ENCODE measurements around the gene TRIM34. TPM values are rescaled to one million over a fixed set of nuclear protein-coding genes. Genes with fewer than 3 reads are reported as not detected.
"Not testable (repeated sequence)": the region's sequence is repeated elsewhere in the genome, so short reads cannot be mapped to it uniquely, and the experiment has no call there.

TRIM34 gene
- total RNA-seq: 1 to 10 TPM; 3.8 to 9.2 (median 4.5) TPM

GRCh38 chr11:5624489-5625279 lies at the start of gene TRIM34:
Gene TRIM34 (plus strand): TSS chr11:5625001. CDS start chr11:5632332, 7,331 bp downstream.
- Histone ChIP-seq H3K9me3 (no peaks in the 10 kb centered on the region), H3K4me1 (peaks cover 11 to 36% (median 18%) of the 10 kb centered on the region in 3 donors), H3K27ac (peak within 1 kb of the TSS; percentile 40 to 78 (median 68)), H3K27me3 (no peaks in the 10 kb centered on the region), H3K4me3 (peak within 1 kb of the TSS; percentile 58 to 67), H3K36me3 (no peaks in the 10 kb centered on the region)
- 8 to 24% methylated on average over 2 to 5 of the region's 7 CpGs for WGBS, 2 donors (ENCODE audit: low coverage in 1 of 2)
- TF ChIP-seq EP300 (IDR thresholded peaks at IDR 0.05) (no peak), POLR2A (IDR thresholded peaks at IDR 0.05) (no peak), POLR2AphosphoS5 (IDR thresholded peaks at IDR 0.05) (no peak)
- TF ChIP-seq, protein P1, sequence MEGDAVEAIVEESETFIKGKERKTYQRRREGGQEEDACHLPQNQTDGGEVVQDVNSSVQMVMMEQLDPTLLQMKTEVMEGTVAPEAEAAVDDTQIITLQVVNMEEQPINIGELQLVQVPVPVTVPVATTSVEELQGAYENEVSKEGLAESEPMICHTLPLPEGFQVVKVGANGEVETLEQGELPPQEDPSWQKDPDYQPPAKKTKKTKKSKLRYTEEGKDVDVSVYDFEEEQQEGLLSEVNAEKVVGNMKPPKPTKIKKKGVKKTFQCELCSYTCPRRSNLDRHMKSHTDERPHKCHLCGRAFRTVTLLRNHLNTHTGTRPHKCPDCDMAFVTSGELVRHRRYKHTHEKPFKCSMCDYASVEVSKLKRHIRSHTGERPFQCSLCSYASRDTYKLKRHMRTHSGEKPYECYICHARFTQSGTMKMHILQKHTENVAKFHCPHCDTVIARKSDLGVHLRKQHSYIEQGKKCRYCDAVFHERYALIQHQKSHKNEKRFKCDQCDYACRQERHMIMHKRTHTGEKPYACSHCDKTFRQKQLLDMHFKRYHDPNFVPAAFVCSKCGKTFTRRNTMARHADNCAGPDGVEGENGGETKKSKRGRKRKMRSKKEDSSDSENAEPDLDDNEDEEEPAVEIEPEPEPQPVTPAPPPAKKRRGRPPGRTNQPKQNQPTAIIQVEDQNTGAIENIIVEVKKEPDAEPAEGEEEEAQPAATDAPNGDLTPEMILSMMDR (IDR thresholded peaks at IDR 0.05): peak in 1 of 4 experiments; percentile 11
- ATAC-seq: peak; percentile 87

- no peak overlapping the region for H3K4me3 ChIP-seq
- ATAC-seq: no peak
- H3K27me3 ChIP-seq: no peaks in the 10 kb centered on the region
- WGBS, 2 donors (ENCODE audit: low coverage in 1 of 2): 57 to 67% methylated on average over 2 to 3 of the region's 4 CpGs
- no peaks in the 10 kb centered on the region for H3K4me1 ChIP-seq
- H3K36me3 ChIP-seq: no peaks in the 10 kb centered on the region
- H3K9me3 ChIP-seq: no peaks in the 10 kb centered on the region
- no peak overlapping the region for H3K27ac ChIP-seq
- TF ChIP-seq EP300 (IDR thresholded peaks at IDR 0.05) (no peak), POLR2A (IDR thresholded peaks at IDR 0.05) (no peak), POLR2AphosphoS5 (IDR thresholded peaks at IDR 0.05) (no peak)
- TF ChIP-seq, protein P1 (IDR thresholded peaks at IDR 0.05): no peak
Observed at GRCh38 chr11:5575152-5575551, 49.6 kb upstream of the TRIM34 start.

GRCh38 chr11:5577101-5577500 lies 47.7 kb upstream of the TRIM34 start:
- Histone ChIP-seq H3K27me3 (no peaks in the 10 kb centered on the region), H3K36me3 (no peaks in the 10 kb centered on the region), H3K27ac (no peak overlapping the region), H3K4me1 (no peaks in the 10 kb centered on the region), H3K9me3 (no peaks in the 10 kb centered on the region), H3K4me3 (no peak overlapping the region)
- ATAC-seq: no peak
- no peak for TF ChIP-seq POLR2AphosphoS5 (IDR thresholded peaks at IDR 0.05)
- TF ChIP-seq, protein P1 (IDR thresholded peaks at IDR 0.05): no peak
- no peak for TF ChIP-seq POLR2A (IDR thresholded peaks at IDR 0.05)
- no peak for TF ChIP-seq EP300 (IDR thresholded peaks at IDR 0.05)

DNA sequence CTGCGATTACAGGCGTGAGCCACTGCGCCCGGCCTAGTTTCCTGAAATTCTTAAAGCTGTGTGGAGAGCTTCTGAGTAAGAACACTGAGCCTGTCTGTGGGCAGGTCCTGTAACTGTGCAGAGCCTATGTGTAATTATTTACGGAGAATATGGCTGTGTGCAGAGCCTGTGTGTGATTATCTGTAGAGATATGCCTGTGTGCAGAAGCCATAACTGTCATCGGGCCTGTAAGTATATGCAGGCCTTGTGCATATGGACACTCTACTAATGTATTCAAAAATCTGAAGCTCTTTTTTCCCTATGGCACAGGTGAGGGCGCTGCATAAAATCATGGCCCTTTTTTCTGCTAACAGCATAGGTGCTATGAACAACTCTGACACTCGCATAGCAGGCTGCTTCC lies 44.2 kb upstream of the TRIM34 start, which contains the start of gene OR52B6:
Gene OR52B6 (plus strand): TSS at position 301 of the 400 bp plus-strand sequence. CDS start 0 bp downstream, at position 301.
- 87 to 100% methylated on average over 3 to 4 of the region's 8 CpGs for WGBS, 2 donors (ENCODE audit: low coverage in 1 of 2)
- Histone ChIP-seq H3K9me3 (no peaks in the 10 kb centered on the region), H3K27ac (no peak within 1 kb of the TSS), H3K36me3 (no peaks in the 10 kb centered on the region), H3K27me3 (no peaks in the 10 kb centered on the region), H3K4me1 (no peaks in the 10 kb centered on the region), H3K4me3 (no peak within 1 kb of the TSS)
- ATAC-seq: no peak
- TF ChIP-seq, protein P1 (IDR thresholded peaks at IDR 0.05): no peak
- no peak for TF ChIP-seq EP300 (IDR thresholded peaks at IDR 0.05)
- TF ChIP-seq POLR2A (IDR thresholded peaks at IDR 0.05): no peak
- TF ChIP-seq POLR2AphosphoS5 (IDR thresholded peaks at IDR 0.05): no peak

DNA sequence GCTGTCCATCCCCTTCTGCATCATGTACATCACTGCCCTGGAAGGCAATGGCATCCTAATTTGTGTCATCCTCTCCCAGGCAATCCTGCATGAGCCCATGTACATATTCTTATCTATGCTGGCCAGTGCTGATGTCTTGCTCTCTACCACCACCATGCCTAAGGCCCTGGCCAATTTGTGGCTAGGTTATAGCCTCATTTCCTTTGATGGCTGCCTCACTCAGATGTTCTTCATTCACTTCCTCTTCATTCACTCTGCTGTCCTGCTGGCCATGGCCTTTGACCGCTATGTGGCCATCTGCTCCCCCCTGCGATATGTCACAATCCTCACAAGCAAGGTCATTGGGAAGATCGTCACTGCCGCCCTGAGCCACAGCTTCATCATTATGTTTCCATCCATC lies 43.8 kb upstream of the TRIM34 start:
- Histone ChIP-seq H3K27me3 (no peaks in the 10 kb centered on the region), H3K4me3 (no peak overlapping the region), H3K4me1 (no peaks in the 10 kb centered on the region), H3K36me3 (no peaks in the 10 kb centered on the region), H3K9me3 (no peaks in the 10 kb centered on the region), H3K27ac (no peak overlapping the region)
- TF ChIP-seq POLR2A (IDR thresholded peaks at IDR 0.05): no peak
- TF ChIP-seq EP300 (IDR thresholded peaks at IDR 0.05): no peak
- no peak for TF ChIP-seq POLR2AphosphoS5 (IDR thresholded peaks at IDR 0.05)
- TF ChIP-seq, protein P1 (IDR thresholded peaks at IDR 0.05): no peak
- WGBS, 2 donors (ENCODE audit: low coverage in 1 of 2): 71 to 75% methylated on average over 4 of the region's 4 CpGs
- ATAC-seq: no peak

GRCh38 chr11:5584458-5584857 lies 40.3 kb upstream of the TRIM34 start:
- ATAC-seq, H3K9me3 ChIP-seq, H3K36me3 ChIP-seq, H3K27me3 ChIP-seq, H3K4me1 ChIP-seq, H3K4me3 ChIP-seq, H3K27ac ChIP-seq: not testable (repeated sequence)
- 69 to 86% methylated on average over 5 of the region's 5 CpGs for WGBS, 2 donors (ENCODE audit: low coverage in 1 of 2)

DNA sequence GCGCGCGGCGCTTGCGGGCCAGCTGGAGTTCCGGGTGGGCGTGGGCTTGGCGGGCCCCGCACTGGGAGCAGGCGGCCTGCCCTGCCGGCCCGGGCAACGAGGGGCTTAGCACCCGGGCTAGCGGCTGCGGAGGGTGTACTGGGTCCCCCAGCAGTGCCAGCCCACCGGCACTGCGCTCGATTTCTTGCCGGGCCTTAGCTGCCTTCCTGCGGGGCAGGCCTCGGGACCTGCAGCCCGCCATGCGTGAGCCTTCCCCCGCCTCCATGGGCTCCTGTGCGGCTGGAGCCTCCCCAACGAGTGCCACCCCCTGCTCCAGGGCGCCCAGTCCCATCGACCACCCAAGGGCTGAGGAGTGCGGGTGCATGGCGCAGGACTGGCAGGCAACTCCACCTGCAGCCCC lies 34.9 kb upstream of the TRIM34 start:
- H3K4me3 ChIP-seq, H3K27me3 ChIP-seq, H3K36me3 ChIP-seq, H3K9me3 ChIP-seq, H3K27ac ChIP-seq, ATAC-seq, H3K4me1 ChIP-seq: not testable (repeated sequence)
- no CpG with 5 or more reads among the region's 31 CpGs for WGBS, 2 donors (ENCODE audit: low coverage in 1 of 2)
